ENCODE data around the gene KRT14. TPM values are rescaled to one million over a fixed set of nuclear protein-coding genes. Genes with fewer than 3 reads are reported as not detected.

KRT14 gene
- total RNA-seq, 4 donors from 2014 or later: 0.52 to 0.90 TPM; not detected in 2

GRCh38 chr17:41575336-41575735 is 11.4 kb downstream of the KRT14 start:
- H3K27me3 ChIP-seq: no peaks in the 10 kb centered on the region

GRCh38 chr17:41571561-41572434 is 14.9 kb downstream of the KRT14 start, which contains the start of gene KRT9:
Gene KRT9, minus strand, starts transcription at chr17:41572059. Its CDS starts 67 bp downstream, at chr17:41571992.
- intact Hi-C loops (cut with DNase I; ENCODE audit: low total_unique reads): no loop called here
- TF ChIP-seq, protein P1, sequence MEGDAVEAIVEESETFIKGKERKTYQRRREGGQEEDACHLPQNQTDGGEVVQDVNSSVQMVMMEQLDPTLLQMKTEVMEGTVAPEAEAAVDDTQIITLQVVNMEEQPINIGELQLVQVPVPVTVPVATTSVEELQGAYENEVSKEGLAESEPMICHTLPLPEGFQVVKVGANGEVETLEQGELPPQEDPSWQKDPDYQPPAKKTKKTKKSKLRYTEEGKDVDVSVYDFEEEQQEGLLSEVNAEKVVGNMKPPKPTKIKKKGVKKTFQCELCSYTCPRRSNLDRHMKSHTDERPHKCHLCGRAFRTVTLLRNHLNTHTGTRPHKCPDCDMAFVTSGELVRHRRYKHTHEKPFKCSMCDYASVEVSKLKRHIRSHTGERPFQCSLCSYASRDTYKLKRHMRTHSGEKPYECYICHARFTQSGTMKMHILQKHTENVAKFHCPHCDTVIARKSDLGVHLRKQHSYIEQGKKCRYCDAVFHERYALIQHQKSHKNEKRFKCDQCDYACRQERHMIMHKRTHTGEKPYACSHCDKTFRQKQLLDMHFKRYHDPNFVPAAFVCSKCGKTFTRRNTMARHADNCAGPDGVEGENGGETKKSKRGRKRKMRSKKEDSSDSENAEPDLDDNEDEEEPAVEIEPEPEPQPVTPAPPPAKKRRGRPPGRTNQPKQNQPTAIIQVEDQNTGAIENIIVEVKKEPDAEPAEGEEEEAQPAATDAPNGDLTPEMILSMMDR (IDR thresholded peaks at IDR 0.05): no peak
- TF ChIP-seq POLR2A (IDR thresholded peaks at IDR 0.05): no peak
- Histone ChIP-seq H3K4me1 (no peaks in the 10 kb centered on the region), H3K36me3 (no peaks in the 10 kb centered on the region), H3K9me3 (no peaks in the 10 kb centered on the region), H3K27ac (no peak within 1 kb of the TSS), H3K27me3 (no peaks in the 10 kb centered on the region), H3K4me3 (no peak within 1 kb of the TSS)
- DNase-seq: no peak

More at GRCh38 chr17:41575336-41575735, 11.4 kb downstream of the KRT14 start:
- no peaks in the 10 kb centered on the region for H3K9me3 ChIP-seq
- H3K36me3 ChIP-seq: no peaks in the 10 kb centered on the region
- H3K4me3 ChIP-seq: no peak overlapping the region
- TF ChIP-seq, protein P1 (IDR thresholded peaks at IDR 0.05): no peak
- TF ChIP-seq POLR2A (IDR thresholded peaks at IDR 0.05): no peak
- no peak for DNase-seq
- H3K4me1 ChIP-seq: no peaks in the 10 kb centered on the region
- no peak overlapping the region for H3K27ac ChIP-seq
- intact Hi-C loops (cut with DNase I; ENCODE audit: low total_unique reads): no loop called here

GRCh38 chr17:41567317-41567716 is 19.4 kb downstream of the KRT14 start:
- H3K27me3 ChIP-seq: no peaks in the 10 kb centered on the region
- no peak overlapping the region for H3K4me3 ChIP-seq
- DNase-seq: no peak
- TF ChIP-seq POLR2A (IDR thresholded peaks at IDR 0.05): no peak
- TF ChIP-seq, protein P1 (IDR thresholded peaks at IDR 0.05): no peak
- H3K9me3 ChIP-seq: no peaks in the 10 kb centered on the region
- intact Hi-C loops (cut with DNase I; ENCODE audit: low total_unique reads): no loop called here
- no peak overlapping the region for H3K27ac ChIP-seq
- no peaks in the 10 kb centered on the region for H3K4me1 ChIP-seq
- no peaks in the 10 kb centered on the region for H3K36me3 ChIP-seq

GRCh38 chr17:41565338-41565737 is 21.4 kb downstream of the KRT14 start:
- intact Hi-C loops (cut with DNase I; ENCODE audit: low total_unique reads): no loop called here
- TF ChIP-seq, protein P1 (IDR thresholded peaks at IDR 0.05): no peak
- TF ChIP-seq POLR2A (IDR thresholded peaks at IDR 0.05): no peak
- Histone ChIP-seq H3K27ac (no peak overlapping the region), H3K9me3 (no peaks in the 10 kb centered on the region), H3K27me3 (no peaks in the 10 kb centered on the region), H3K4me1 (no peaks in the 10 kb centered on the region), H3K36me3 (no peaks in the 10 kb centered on the region), H3K4me3 (no peak overlapping the region)
- no peak for DNase-seq

DNA sequence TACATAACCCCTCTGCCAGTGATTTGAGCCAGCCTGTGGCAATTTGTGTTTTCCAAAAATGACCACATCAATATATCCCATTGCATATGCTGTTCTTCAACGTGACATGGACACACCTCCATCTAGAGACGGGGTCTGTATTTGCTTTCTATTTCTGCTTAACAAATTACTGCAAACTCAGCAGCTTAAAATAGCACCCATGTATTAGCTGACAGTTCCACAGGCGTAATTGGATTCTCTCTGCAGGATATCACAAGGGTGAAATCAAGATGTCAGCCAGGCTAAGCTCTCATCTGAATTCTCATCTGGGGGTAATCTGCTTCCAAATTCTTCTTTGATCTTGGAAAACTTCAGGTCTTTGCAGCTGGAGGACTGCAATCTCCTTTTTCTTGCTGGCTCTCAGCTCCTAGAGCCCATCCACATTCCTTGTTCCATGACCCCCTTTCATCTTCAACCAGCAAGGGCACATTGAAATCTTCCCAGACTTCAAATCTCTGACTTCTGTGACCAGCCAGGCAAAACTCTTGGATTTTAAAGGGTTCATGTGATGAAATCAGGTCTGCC is 23.0 kb downstream of the KRT14 start:
- TF ChIP-seq, protein P1 (IDR thresholded peaks at IDR 0.05): no peak
- no peak for TF ChIP-seq POLR2A (IDR thresholded peaks at IDR 0.05)
- Histone ChIP-seq H3K36me3 (no peaks in the 10 kb centered on the region), H3K4me1 (no peaks in the 10 kb centered on the region), H3K9me3 (no peaks in the 10 kb centered on the region), H3K27ac (no peak overlapping the region), H3K4me3 (no peak overlapping the region), H3K27me3 (no peaks in the 10 kb centered on the region)
- intact Hi-C loops (cut with DNase I; ENCODE audit: low total_unique reads): no loop called here
- DNase-seq: no peak
